ENCODE measurements around the gene GRIK3.

GRIK3 gene

DNA sequence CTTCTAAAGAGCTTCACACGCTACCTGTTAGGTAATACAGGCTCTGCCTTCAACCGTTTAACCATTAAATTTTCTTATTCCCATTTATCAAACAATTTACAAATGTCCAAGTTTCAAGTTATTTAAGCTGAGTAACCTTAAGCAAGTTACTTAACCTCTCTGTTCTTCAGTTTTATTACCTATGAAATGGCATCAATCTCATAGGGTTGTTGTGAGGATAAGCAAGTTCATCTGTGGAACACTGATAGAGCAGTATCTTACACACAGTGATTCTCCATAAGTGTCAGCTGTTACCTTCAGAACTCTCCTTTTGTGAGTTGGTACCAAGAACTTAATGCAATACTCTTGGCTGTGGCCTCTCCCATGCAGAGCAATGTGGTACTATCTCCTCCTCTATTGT lies 40.0 kb downstream of the GRIK3 start:
- Histone ChIP-seq H3K4me2 (ENCODE audit: low read length) (no peak overlapping the region), H2AFZ (ENCODE audit: low read depth, low read length) (no peak overlapping the region), H3K9ac (ENCODE audit: low read length) (no peak overlapping the region), H3K4me3 (ENCODE audit: low read length) (no peak overlapping the region), H3K4me1 (ENCODE audit: low read length) (no peaks in the 10 kb centered on the region), H3K9me3 (ENCODE audit: insufficient read depth, low read length) (no peaks in the 10 kb centered on the region), H3K27ac (ENCODE audit: low read length) (no peak overlapping the region), H3K27me3 (ENCODE audit: low read depth, low read length) (no peaks in the 10 kb centered on the region), H3K79me2 (ENCODE audit: low read length) (no peaks in the 10 kb centered on the region), H3K36me3 (replicated peaks; ENCODE audit: low read depth, low read length) (no peaks in the 10 kb centered on the region), H4K20me1 (ENCODE audit: insufficient read depth, low read length) (no peaks in the 10 kb centered on the region)
- no peak for TF ChIP-seq EZH2phosphoT487 (IDR thresholded peaks at IDR 0.05; ENCODE audit: low read depth)
- TF ChIP-seq, protein P1, sequence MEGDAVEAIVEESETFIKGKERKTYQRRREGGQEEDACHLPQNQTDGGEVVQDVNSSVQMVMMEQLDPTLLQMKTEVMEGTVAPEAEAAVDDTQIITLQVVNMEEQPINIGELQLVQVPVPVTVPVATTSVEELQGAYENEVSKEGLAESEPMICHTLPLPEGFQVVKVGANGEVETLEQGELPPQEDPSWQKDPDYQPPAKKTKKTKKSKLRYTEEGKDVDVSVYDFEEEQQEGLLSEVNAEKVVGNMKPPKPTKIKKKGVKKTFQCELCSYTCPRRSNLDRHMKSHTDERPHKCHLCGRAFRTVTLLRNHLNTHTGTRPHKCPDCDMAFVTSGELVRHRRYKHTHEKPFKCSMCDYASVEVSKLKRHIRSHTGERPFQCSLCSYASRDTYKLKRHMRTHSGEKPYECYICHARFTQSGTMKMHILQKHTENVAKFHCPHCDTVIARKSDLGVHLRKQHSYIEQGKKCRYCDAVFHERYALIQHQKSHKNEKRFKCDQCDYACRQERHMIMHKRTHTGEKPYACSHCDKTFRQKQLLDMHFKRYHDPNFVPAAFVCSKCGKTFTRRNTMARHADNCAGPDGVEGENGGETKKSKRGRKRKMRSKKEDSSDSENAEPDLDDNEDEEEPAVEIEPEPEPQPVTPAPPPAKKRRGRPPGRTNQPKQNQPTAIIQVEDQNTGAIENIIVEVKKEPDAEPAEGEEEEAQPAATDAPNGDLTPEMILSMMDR (IDR thresholded peaks at IDR 0.05; ENCODE audit: low read depth, low read length), result no peak

DNA sequence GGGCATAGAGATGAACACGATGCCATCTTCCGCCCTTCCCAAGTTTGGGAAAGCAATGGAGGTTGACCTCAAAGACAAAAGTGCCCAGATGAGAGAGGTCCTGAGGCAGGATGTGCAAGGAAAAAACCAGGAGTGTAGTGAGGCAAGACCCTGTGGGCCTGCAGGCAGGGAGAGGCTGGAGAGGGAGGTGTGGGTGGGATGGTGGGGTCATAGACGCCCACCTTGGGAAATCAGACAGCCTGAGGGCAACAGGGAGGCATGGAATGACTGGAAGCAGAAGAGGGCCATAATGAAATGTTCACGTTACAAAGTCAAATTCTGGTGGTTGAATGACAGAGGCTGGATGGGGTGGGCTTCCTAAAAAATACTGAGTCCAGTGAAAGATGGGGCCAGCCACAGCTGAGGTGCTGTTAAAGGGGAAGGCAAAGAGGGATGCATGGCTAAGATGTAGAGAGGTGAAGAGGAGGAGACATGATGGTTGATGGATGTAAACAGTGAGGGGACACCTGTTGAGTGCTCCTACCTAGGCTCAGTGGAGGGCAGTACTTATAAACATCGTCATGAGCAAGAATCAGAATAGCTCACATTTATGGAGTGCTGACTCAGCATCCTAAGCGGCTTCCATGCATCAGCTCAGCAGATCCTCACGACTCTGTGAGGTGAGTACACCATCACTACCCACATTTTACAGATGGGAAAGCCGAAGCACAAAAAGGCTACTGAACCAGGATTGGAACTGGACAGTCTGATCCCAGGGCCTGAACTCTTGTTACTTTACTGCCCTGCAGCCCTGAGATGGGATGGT lies 42.0 kb downstream of the GRIK3 start:
- H3K27me3 ChIP-seq (ENCODE audit: low read depth, low read length), result no peaks in the 10 kb centered on the region
- H4K20me1 ChIP-seq (ENCODE audit: insufficient read depth, low read length), result no peaks in the 10 kb centered on the region
- no peak overlapping the region for H3K4me2 ChIP-seq (ENCODE audit: low read length)
- H3K9ac ChIP-seq (ENCODE audit: low read length), result no peak overlapping the region
- H3K4me3 ChIP-seq (ENCODE audit: low read length), result no peak overlapping the region
- H3K9me3 ChIP-seq (ENCODE audit: insufficient read depth, low read length), result no peaks in the 10 kb centered on the region
- H3K4me1 ChIP-seq (ENCODE audit: low read length), result no peaks in the 10 kb centered on the region
- no peaks in the 10 kb centered on the region for H3K36me3 ChIP-seq (replicated peaks; ENCODE audit: low read depth, low read length)
- no peak overlapping the region for H3K27ac ChIP-seq (ENCODE audit: low read length)
- no peaks in the 10 kb centered on the region for H3K79me2 ChIP-seq (ENCODE audit: low read length)
- TF ChIP-seq, protein P1 (IDR thresholded peaks at IDR 0.05; ENCODE audit: low read depth, low read length), result no peak
- TF ChIP-seq EZH2phosphoT487 (IDR thresholded peaks at IDR 0.05; ENCODE audit: low read depth), result no peak
- no peak overlapping the region for H2AFZ ChIP-seq (ENCODE audit: low read depth, low read length)

DNA sequence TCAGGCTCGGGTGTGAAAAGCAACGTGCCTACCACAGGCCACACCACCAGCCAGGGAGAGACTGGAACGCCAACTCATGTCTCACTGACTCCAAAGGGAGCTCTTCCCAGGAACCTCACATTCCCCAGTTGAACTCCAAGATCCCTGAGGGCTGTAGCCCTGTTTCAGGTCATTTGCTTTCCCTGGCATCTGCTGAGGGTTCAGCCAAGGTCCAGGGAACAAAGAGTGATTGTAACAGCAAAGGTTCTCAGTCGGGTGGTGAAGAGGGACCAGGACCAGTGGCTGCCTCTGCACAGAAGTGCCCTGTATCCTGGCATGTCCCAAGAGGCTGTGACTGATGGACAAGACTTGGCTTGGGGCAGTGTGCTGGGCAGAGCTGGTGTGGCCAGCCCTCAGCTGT lies 42.8 kb downstream of the GRIK3 start:
- no peaks in the 10 kb centered on the region for H3K79me2 ChIP-seq (ENCODE audit: low read length)
- no peaks in the 10 kb centered on the region for H4K20me1 ChIP-seq (ENCODE audit: insufficient read depth, low read length)
- no peak overlapping the region for H3K9ac ChIP-seq (ENCODE audit: low read length)
- no peaks in the 10 kb centered on the region for H3K4me1 ChIP-seq (ENCODE audit: low read length)
- no peaks in the 10 kb centered on the region for H3K36me3 ChIP-seq (replicated peaks; ENCODE audit: low read depth, low read length)
- no peaks in the 10 kb centered on the region for H3K27me3 ChIP-seq (ENCODE audit: low read depth, low read length)
- H3K27ac ChIP-seq (ENCODE audit: low read length), result no peak overlapping the region
- H3K9me3 ChIP-seq (ENCODE audit: insufficient read depth, low read length), result no peaks in the 10 kb centered on the region
- no peak overlapping the region for H2AFZ ChIP-seq (ENCODE audit: low read depth, low read length)
- TF ChIP-seq, protein P1 (IDR thresholded peaks at IDR 0.05; ENCODE audit: low read depth, low read length), result no peak
- TF ChIP-seq EZH2phosphoT487 (IDR thresholded peaks at IDR 0.05; ENCODE audit: low read depth), result no peak
- H3K4me3 ChIP-seq (ENCODE audit: low read length), result no peak overlapping the region
- H3K4me2 ChIP-seq (ENCODE audit: low read length), result no peak overlapping the region

DNA sequence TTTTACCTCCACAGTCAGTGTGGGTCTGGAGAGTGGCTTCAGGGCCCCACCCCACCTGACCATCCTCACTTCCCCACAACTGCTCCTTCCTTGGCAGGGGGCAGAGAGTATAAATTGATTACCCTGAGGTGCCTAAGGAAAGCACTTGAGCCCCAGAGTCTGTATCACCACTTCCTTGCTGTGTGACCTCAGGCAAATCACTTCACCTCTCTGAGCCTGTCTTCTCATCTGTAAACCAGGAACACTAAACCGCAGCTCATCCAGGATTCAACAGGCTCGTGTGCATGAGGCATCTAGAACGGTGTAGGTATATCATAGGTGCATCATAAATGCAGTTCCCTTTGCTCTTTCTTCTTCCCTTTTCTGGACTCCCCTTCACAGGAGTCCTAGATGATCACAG lies 43.4 kb downstream of the GRIK3 start:
- Histone ChIP-seq H3K79me2 (ENCODE audit: low read length) (no peaks in the 10 kb centered on the region), H3K36me3 (replicated peaks; ENCODE audit: low read depth, low read length) (no peaks in the 10 kb centered on the region), H2AFZ (ENCODE audit: low read depth, low read length) (no peak overlapping the region), H3K27ac (ENCODE audit: low read length) (no peak overlapping the region), H3K9me3 (ENCODE audit: insufficient read depth, low read length) (no peaks in the 10 kb centered on the region), H3K9ac (ENCODE audit: low read length) (no peak overlapping the region), H4K20me1 (ENCODE audit: insufficient read depth, low read length) (no peaks in the 10 kb centered on the region), H3K4me1 (ENCODE audit: low read length) (no peaks in the 10 kb centered on the region), H3K27me3 (ENCODE audit: low read depth, low read length) (no peaks in the 10 kb centered on the region), H3K4me2 (ENCODE audit: low read length) (no peak overlapping the region), H3K4me3 (ENCODE audit: low read length) (no peak overlapping the region)
- TF ChIP-seq, protein P1 (IDR thresholded peaks at IDR 0.05; ENCODE audit: low read depth, low read length), result no peak
- no peak for TF ChIP-seq EZH2phosphoT487 (IDR thresholded peaks at IDR 0.05; ENCODE audit: low read depth)
